Nephron progenitor cell (in vitro differentiated cells): ENCODE measurements around the gene SLC25A40.

Source experiments
- DNase-seq: peaks from one replicate; pipeline ENCODE4 v3.0.0; 2021
- H3K27ac Mint-ChIP-seq: 2 replicates; pipeline ENCODE4 v1.8.0; 2021; ENCODE audit warnings: mild to moderate bottlenecking, moderate library complexity, mixed read lengths
- H3K27me3 Mint-ChIP-seq: 2 replicates; pipeline ENCODE4 v1.8.0; 2021; ENCODE audit warnings: mild to moderate bottlenecking, low read depth, mixed read lengths; ENCODE audit not compliant: poor library complexity
- H3K36me3 Mint-ChIP-seq: 2 replicates; pipeline ENCODE4 v1.8.0; 2021; ENCODE audit warnings: low read depth, mixed read lengths
- H3K4me1 Mint-ChIP-seq: 2 replicates; pipeline ENCODE4 v1.8.0; 2021; ENCODE audit warnings: mixed read lengths
- H3K4me3 Mint-ChIP-seq: 2 replicates; pipeline ENCODE4 v1.8.0; 2021; ENCODE audit warnings: mild to moderate bottlenecking, moderate library complexity, mixed read lengths
- H3K9me3 Mint-ChIP-seq: 2 replicates; pipeline ENCODE4 v1.8.0; 2021; ENCODE audit warnings: mild to moderate bottlenecking, moderate library complexity, mixed read lengths
- CTCF ChIP-seq: fragments of 200-600 bp; sonication (generic); IDR thresholded peaks from 2 replicates; pipeline ENCODE4 v1.5.0; 2021; ENCODE audit warnings: antibody characterized with exemption

SLC25A40 gene

GRCh38 chr7:87899255-87899654 is 23.1 kb upstream of the SLC25A40 start:
- no peak overlapping the region for H3K27ac Mint-ChIP-seq
- TF ChIP-seq CTCF: no peak
- no peak overlapping the region for H3K4me3 Mint-ChIP-seq
- H3K27me3 Mint-ChIP-seq: no peaks in the 10 kb centered on the region
- peaks cover 82% of the 10 kb centered on the region for H3K36me3 Mint-ChIP-seq
- H3K4me1 Mint-ChIP-seq: no peaks in the 10 kb centered on the region
- no peak for DNase-seq
- H3K9me3 Mint-ChIP-seq: no peaks in the 10 kb centered on the region

GRCh38 chr7:87895363-87895762 is 19.2 kb upstream of the SLC25A40 start:
- DNase-seq: no peak
- Mint-ChIP-seq H3K27me3 (no peaks in the 10 kb centered on the region), H3K4me3 (no peak overlapping the region), H3K36me3 (peaks cover 85% of the 10 kb centered on the region), H3K9me3 (no peaks in the 10 kb centered on the region), H3K4me1 (no peaks in the 10 kb centered on the region), H3K27ac (peak overlapping the region; percentile 60)
- TF ChIP-seq CTCF: no peak

GRCh38 chr7:87886875-87887274 is 10.7 kb upstream of the SLC25A40 start:
- Mint-ChIP-seq H3K4me3 (no peak overlapping the region), H3K27me3 (no peaks in the 10 kb centered on the region)

GRCh38 chr7:87885018-87885417 is 8.9 kb upstream of the SLC25A40 start:
- H3K36me3 Mint-ChIP-seq: peaks cover 56% of the 10 kb centered on the region

More at GRCh38 chr7:87886875-87887274, 10.7 kb upstream of the SLC25A40 start:
- DNase-seq: no peak
- no peaks in the 10 kb centered on the region for H3K9me3 Mint-ChIP-seq
- peaks cover 5% of the 10 kb centered on the region for H3K4me1 Mint-ChIP-seq
- TF ChIP-seq CTCF: peak; percentile 41
- no peak overlapping the region for H3K27ac Mint-ChIP-seq
- peaks cover 54% of the 10 kb centered on the region for H3K36me3 Mint-ChIP-seq

GRCh38 chr7:87882151-87882937 is 6.2 kb upstream of the SLC25A40 start:
- DNase-seq: no peak
- no peak overlapping the region for H3K4me3 Mint-ChIP-seq
- H3K27ac Mint-ChIP-seq: no peak overlapping the region
- H3K27me3 Mint-ChIP-seq: no peaks in the 10 kb centered on the region
- no peak for TF ChIP-seq CTCF
- H3K4me1 Mint-ChIP-seq: peaks cover 22% of the 10 kb centered on the region
- peaks cover 48% of the 10 kb centered on the region for H3K36me3 Mint-ChIP-seq
- H3K9me3 Mint-ChIP-seq: no peaks in the 10 kb centered on the region

More at GRCh38 chr7:87885018-87885417, 8.9 kb upstream of the SLC25A40 start:
- Mint-ChIP-seq H3K27ac (no peak overlapping the region), H3K4me3 (no peak overlapping the region), H3K9me3 (no peaks in the 10 kb centered on the region), H3K4me1 (peaks cover 5% of the 10 kb centered on the region), H3K27me3 (no peaks in the 10 kb centered on the region)
- no peak for TF ChIP-seq CTCF
- DNase-seq: no peak

- TF ChIP-seq CTCF: no peak
- peak overlapping the region; percentile 98 for H3K4me3 Mint-ChIP-seq
- no peak overlapping the region for H3K27ac Mint-ChIP-seq
- H3K4me1 Mint-ChIP-seq: peaks cover 40% of the 10 kb centered on the region
- H3K36me3 Mint-ChIP-seq: peaks cover 53% of the 10 kb centered on the region
- peaks cover 4% of the 10 kb centered on the region for H3K27me3 Mint-ChIP-seq
- no peak for DNase-seq
- H3K9me3 Mint-ChIP-seq: peaks cover 12% of the 10 kb centered on the region
Observed at GRCh38 chr7:87878208-87878735, 2.1 kb upstream of the SLC25A40 start.
